ENCODE measurements around the gene ENG. TPM values are rescaled to one million over a fixed set of nuclear protein-coding genes. Genes with fewer than 3 reads are reported as not detected.
"Not testable (repeated sequence)": the region's sequence is repeated elsewhere in the genome, so short reads cannot be mapped to it uniquely, and the experiment has no call there.

Gene ENG
- total and polyA plus RNA-seq, 4 donors = 46.1 to 538 (median 265) TPM

DNA sequence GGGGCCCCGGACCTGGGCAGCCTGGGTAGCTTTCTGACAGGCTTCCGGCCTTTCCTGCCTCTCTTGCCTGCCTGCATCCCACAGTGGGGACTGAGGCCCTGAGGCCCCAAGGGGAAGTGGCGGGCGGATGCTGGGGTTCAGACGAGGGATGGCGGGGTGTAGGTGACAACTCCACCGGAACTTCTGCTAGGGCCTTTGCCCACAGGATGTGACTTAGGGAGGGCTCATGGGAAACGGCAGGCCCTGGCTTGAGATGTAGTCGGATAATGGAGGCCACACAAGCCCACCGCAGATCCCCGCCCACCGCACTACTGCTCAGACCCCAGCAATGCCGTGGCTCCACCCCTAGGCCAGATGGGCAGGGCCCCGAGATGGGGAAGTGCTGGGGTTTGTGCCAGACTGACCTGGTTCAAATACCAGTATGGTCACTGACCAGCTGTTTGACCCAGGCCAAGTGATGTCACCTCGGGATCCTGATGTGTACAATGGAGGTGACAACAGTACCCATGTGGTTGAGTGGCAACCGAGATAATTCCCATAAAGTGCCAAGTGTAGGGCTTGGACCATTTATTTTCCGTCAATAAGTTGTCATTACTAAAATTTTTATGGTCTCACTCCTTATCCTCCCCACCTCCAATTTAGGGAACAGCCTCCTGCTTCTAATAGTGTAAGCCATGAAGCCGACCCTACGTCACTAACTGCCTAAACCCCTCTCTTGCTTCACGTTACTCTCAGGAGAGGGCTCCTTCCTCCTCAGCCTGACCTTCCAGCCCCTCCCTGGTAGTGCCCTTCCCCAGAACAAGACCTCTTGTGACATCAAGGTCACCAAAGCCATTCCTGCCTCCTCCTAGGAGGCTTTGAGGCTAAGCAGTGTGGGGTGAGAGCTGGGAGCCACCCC is 71.1 kb downstream of the ENG start:
- no peak overlapping the region for H3K27ac ChIP-seq (ENCODE audit: low read depth in 1 of 2, low read length in 2 of 2)
- H3K27me3 ChIP-seq (ENCODE audit: control insufficient read depth in 1 of 2, insufficient read depth in 2 of 2, low read length in 1 of 2) = no peaks in the 10 kb centered on the region
- H3K4me3 ChIP-seq (ENCODE audit: low read length in 2 of 2) = no peak overlapping the region
- no peaks in the 10 kb centered on the region for H3K4me1 ChIP-seq (ENCODE audit: control insufficient read depth in 1 of 2, insufficient read depth in 2 of 2, low read length in 2 of 2)
- intact Hi-C loops (cut with DNase I) = loop anchor here (2.0 kb wide), 2 partner anchors 47 to 137 kb away; no protein-coding TSS in a partner anchor
- 78 to 80% methylated on average over 20 of the region's 20 CpGs for WGBS, 2 donors
- ATAC-seq (ENCODE audit: low FRiP score) (no peak), DNase-seq (peak; percentile 73 to 80)
- no peaks in the 10 kb centered on the region for H3K9me3 ChIP-seq (ENCODE audit: control insufficient read depth, low read length)
- H3K36me3 ChIP-seq (ENCODE audit: control insufficient read depth in 1 of 2, insufficient read depth in 2 of 2, low read length in 1 of 2) = peaks cover 4% of the 10 kb centered on the region in 2 donors

- WGBS, 2 donors = 94 to 97% methylated on average over 4 of the region's 4 CpGs
- DNase-seq (no peak), ATAC-seq (ENCODE audit: low FRiP score) (no peak)
- Histone ChIP-seq H3K27me3 (ENCODE audit: control insufficient read depth in 1 of 2, insufficient read depth in 2 of 2, low read length in 1 of 2) (no peaks in the 10 kb centered on the region), H3K4me1 (ENCODE audit: control insufficient read depth in 1 of 2, insufficient read depth in 2 of 2, low read length in 2 of 2) (no peaks in the 10 kb centered on the region), H3K27ac (ENCODE audit: low read depth in 1 of 2, low read length in 2 of 2) (no peak overlapping the region), H3K9me3 (ENCODE audit: control insufficient read depth, low read length) (no peaks in the 10 kb centered on the region), H3K36me3 (ENCODE audit: control insufficient read depth in 1 of 2, insufficient read depth in 2 of 2, low read length in 1 of 2) (no peaks in the 10 kb centered on the region), H3K4me3 (ENCODE audit: low read length in 2 of 2) (no peak overlapping the region)
- intact Hi-C loops (cut with DNase I) = no loop called here
Measured at GRCh38 chr9:127781806-127782205, 72.7 kb downstream of the ENG start.

- H3K27ac ChIP-seq (ENCODE audit: low read depth in 1 of 2, low read length in 2 of 2); H3K9me3 ChIP-seq (ENCODE audit: control insufficient read depth, low read length); intact Hi-C loops (cut with DNase I); ATAC-seq (ENCODE audit: low FRiP score); H3K36me3 ChIP-seq (ENCODE audit: control insufficient read depth in 1 of 2, insufficient read depth in 2 of 2, low read length in 1 of 2); H3K4me3 ChIP-seq (ENCODE audit: low read length in 2 of 2); DNase-seq; H3K27me3 ChIP-seq (ENCODE audit: control insufficient read depth in 1 of 2, insufficient read depth in 2 of 2, low read length in 1 of 2); H3K4me1 ChIP-seq (ENCODE audit: control insufficient read depth in 1 of 2, insufficient read depth in 2 of 2, low read length in 2 of 2): not testable (repeated sequence)
- WGBS, 2 donors = 92 to 94% methylated on average over 9 of the region's 9 CpGs
Measured at GRCh38 chr9:127780909-127781308, 73.5 kb downstream of the ENG start.

GRCh38 chr9:127780126-127780885 is 74.2 kb downstream of the ENG start:
- H3K4me1 ChIP-seq (ENCODE audit: control insufficient read depth in 1 of 2, insufficient read depth in 2 of 2, low read length in 2 of 2) = no peaks in the 10 kb centered on the region
- DNase-seq (no peak), ATAC-seq (ENCODE audit: low FRiP score) (no peak)
- WGBS, 2 donors = 78 to 81% methylated on average over 20 of the region's 20 CpGs
- no peaks in the 10 kb centered on the region for H3K36me3 ChIP-seq (ENCODE audit: control insufficient read depth in 1 of 2, insufficient read depth in 2 of 2, low read length in 1 of 2)
- H3K9me3 ChIP-seq (ENCODE audit: control insufficient read depth, low read length) = no peaks in the 10 kb centered on the region
- H3K27ac ChIP-seq (ENCODE audit: low read depth in 1 of 2, low read length in 2 of 2) = no peak overlapping the region
- intact Hi-C loops (cut with DNase I) = no loop called here
- H3K27me3 ChIP-seq (ENCODE audit: control insufficient read depth in 1 of 2, insufficient read depth in 2 of 2, low read length in 1 of 2) = no peaks in the 10 kb centered on the region
- H3K4me3 ChIP-seq (ENCODE audit: low read length in 2 of 2) = no peak overlapping the region

- H3K27ac ChIP-seq (ENCODE audit: low read depth in 1 of 2, low read length in 2 of 2) = no peak overlapping the region
- no peaks in the 10 kb centered on the region for H3K4me1 ChIP-seq (ENCODE audit: control insufficient read depth in 1 of 2, insufficient read depth in 2 of 2, low read length in 2 of 2)
- H3K4me3 ChIP-seq (ENCODE audit: low read length in 2 of 2) = no peak overlapping the region
- H3K9me3 ChIP-seq (ENCODE audit: control insufficient read depth, low read length) = no peaks in the 10 kb centered on the region
- no peaks in the 10 kb centered on the region for H3K27me3 ChIP-seq (ENCODE audit: control insufficient read depth in 1 of 2, insufficient read depth in 2 of 2, low read length in 1 of 2)
- intact Hi-C loops (cut with DNase I) = no loop called here
- ATAC-seq (ENCODE audit: low FRiP score) (peak; percentile 38), DNase-seq (no peak)
- no peaks in the 10 kb centered on the region for H3K36me3 ChIP-seq (ENCODE audit: control insufficient read depth in 1 of 2, insufficient read depth in 2 of 2, low read length in 1 of 2)
- 70 to 76% methylated on average over 17 of the region's 17 CpGs for WGBS, 2 donors
Measured at GRCh38 chr9:127779136-127779981, 75.1 kb downstream of the ENG start.

GRCh38 chr9:127778280-127779135 is 76.0 kb downstream of the ENG start, which contains the start of gene SH2D3C:
Gene SH2D3C (minus strand): TSS chr9:127778666. CDS start chr9:127778627, 39 bp downstream.
- intact Hi-C loops (cut with DNase I) = no loop called here
- DNase-seq (no peak), ATAC-seq (ENCODE audit: low FRiP score) (peak; percentile 50)
- H3K4me3 ChIP-seq (ENCODE audit: low read length in 2 of 2) = no peak within 1 kb of the TSS
- no peaks in the 10 kb centered on the region for H3K4me1 ChIP-seq (ENCODE audit: control insufficient read depth in 1 of 2, insufficient read depth in 2 of 2, low read length in 2 of 2)
- H3K9me3 ChIP-seq (ENCODE audit: control insufficient read depth, low read length) = no peaks in the 10 kb centered on the region
- no peaks in the 10 kb centered on the region for H3K36me3 ChIP-seq (ENCODE audit: control insufficient read depth in 1 of 2, insufficient read depth in 2 of 2, low read length in 1 of 2)
- WGBS, 2 donors = 65 to 67% methylated on average over 13 of the region's 13 CpGs
- H3K27me3 ChIP-seq (ENCODE audit: control insufficient read depth in 1 of 2, insufficient read depth in 2 of 2, low read length in 1 of 2) = no peaks in the 10 kb centered on the region
- no peak within 1 kb of the TSS for H3K27ac ChIP-seq (ENCODE audit: low read depth in 1 of 2, low read length in 2 of 2)

- intact Hi-C loops (cut with DNase I) = no loop called here
- WGBS, 2 donors = 87 to 89% methylated on average over 18 of the region's 18 CpGs
- Histone ChIP-seq H3K4me1 (ENCODE audit: control insufficient read depth in 1 of 2, insufficient read depth in 2 of 2, low read length in 2 of 2) (no peaks in the 10 kb centered on the region), H3K27ac (ENCODE audit: low read depth in 1 of 2, low read length in 2 of 2) (no peak overlapping the region), H3K36me3 (ENCODE audit: control insufficient read depth in 1 of 2, insufficient read depth in 2 of 2, low read length in 1 of 2) (no peaks in the 10 kb centered on the region), H3K27me3 (ENCODE audit: control insufficient read depth in 1 of 2, insufficient read depth in 2 of 2, low read length in 1 of 2) (no peaks in the 10 kb centered on the region), H3K4me3 (ENCODE audit: low read length in 2 of 2) (no peak overlapping the region), H3K9me3 (ENCODE audit: control insufficient read depth, low read length) (no peaks in the 10 kb centered on the region)
- DNase-seq (no peak), ATAC-seq (ENCODE audit: low FRiP score) (no peak)
Measured at GRCh38 chr9:127777368-127777980, 77.0 kb downstream of the ENG start.
